SW 1271 (cell line): ENCODE data around the gene ERCC5.

Source experiments
- DNase-seq, 2 experiments: peaks; one replicate each; lab custom pipeline; 2025; lab: John Stamatoyannopoulos, UW

ERCC5 gene

DNA sequence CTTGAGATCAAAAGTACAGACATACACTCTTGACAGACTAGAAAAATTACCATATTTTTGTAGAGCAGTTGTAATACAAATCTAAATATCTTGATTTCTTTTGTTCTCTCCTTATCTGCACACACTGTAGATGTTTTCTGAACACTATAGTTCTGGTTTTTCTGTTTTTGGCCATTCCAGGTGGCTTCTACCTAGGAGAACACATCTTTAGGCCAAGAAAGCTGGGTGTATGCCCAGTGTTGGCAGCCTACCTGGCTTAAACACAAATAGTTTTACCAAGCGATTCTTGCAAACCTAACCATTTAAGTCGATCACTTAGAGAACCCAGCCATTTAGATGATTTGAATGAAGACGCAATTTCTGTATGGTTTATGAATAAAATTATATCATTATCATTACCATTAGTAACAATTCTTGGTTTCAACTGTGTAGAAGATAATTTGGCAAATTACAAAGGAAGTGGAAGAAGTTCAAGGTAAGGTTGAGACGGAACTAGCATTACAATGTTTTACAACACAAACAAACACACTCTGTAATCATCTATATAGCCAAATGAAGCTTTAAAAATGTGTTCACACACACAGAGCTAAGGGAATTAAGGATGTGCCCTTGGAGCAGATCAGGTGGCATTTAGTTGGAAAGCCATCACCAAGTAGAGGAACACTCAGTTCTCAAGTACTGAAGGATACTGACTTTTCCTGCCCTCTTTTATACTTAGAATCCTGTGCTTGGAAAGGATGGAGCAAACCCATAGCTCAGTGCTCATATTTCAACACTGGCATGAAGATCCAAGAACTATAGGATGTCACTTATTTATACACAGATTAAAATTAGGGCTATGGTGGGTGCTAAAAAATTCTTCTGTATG, 36.2 kb downstream of the ERCC5 start:
- no peak for DNase-seq

- no peak for DNase-seq
Measured at GRCh38 chr13:102892503-102892902, 46.7 kb downstream of the ERCC5 start.

- DNase-seq, result no peak
Measured at GRCh38 chr13:102897371-102898138, 51.7 kb downstream of the ERCC5 start.

- no peak for DNase-seq
Measured at GRCh38 chr13:102900193-102900608, 54.4 kb downstream of the ERCC5 start.

DNA sequence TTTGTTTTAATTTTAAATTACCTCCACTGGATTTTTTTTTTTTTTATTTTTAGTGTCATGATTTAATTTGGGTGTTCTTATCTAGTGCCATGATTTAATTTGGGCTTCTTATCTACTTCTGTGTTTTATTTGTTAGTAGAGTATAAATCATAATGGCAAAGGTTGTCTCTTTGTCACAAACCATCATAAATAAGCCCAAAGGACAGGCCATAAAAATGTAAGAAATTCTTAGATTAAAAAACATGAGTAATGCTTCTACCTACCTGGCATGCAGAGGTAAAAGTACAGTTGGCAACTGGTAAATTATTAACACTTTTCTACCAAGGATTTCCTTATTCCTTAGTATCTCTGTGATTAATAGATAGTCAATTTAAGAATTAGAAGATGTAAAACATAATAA, 55.2 kb downstream of the ERCC5 start:
- DNase-seq, result no peak

GRCh38 chr13:102901615-102902305, 55.9 kb downstream of the ERCC5 start:
- no peak for DNase-seq

DNA sequence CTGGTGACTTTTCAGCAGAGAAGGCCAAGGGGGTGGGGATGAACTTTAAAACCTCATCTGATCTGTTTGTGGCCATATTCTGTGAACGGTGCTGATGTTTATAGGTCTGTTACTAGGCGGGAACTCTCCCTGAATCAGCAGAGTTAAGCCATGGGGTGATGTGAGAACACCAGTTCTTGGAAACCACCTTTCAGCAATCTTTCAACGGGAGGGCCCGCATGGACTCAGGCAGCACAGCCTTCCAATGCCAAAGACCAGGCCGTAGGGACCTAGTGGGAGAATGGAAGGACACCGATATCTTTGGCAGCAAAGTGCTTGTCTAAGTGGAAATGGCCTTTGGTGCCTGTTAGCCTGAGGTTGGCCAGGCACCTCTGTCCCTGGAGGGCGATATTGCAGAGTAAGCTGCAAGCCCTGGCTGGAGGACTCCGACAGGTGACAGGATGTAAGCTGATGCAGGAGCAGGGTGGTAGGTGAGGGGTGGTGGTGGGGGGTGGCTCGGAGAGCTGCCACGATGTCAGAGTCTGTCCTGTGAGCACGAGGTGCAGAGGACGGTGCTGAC, 57.0 kb downstream of the ERCC5 start:
- no peak for DNase-seq

DNA sequence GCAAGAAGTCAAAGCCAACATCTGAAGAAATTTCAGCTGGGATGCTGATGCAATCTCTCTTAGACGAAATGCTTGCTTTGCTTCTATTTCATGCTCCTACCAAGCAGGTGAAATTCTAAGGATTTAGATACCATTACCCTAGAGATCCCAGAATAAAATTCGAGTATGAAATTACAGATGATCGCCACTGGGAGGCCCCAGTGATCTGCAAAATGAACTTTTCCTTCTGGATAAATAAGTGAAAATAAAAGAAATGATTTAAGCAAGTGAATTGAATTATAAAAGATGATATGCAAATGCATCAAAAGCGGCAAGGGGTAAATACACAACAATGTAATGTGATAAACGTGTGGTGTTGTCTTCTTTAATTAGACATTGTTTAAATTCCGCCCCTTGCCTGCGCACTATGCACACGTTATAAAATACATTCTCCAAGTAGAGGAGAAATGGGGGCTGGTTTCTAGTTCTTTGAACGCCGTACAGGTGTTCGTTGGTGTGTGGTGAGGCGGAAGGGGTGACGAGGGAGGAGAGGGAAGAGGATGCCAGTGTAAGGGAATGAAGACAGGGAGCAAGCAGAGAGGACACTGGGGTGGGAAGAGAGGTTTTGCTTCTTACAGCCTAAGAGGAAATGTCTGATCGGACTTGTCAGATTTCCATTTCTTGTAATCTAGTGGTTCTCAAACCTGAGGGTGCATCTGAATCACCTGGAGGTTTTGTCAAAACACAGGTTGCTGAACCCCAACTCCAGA, 58.0 kb downstream of the ERCC5 start:
- DNase-seq, result no peak

DNA sequence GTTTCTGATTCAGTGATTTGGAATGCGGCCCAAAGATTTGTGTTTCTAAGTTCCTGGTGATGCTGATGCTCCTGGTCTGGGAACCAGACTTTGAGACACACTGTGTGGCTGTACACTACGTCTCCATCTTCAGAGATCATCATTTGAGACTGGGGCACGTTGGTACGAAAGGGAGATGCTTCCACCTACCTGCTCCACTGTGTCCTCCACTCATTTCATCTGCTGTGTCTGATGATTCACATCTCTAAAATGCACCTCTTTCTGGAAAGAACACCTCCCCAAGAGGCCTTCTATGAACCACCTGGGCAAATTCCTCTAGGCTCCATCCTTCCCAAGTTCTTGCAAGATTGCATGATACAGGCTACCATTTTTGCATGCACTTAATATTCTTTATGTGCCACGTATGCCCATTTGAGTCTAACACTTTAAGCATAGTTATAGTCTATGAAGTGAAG, 58.6 kb downstream of the ERCC5 start:
- DNase-seq, result no peak

GRCh38 chr13:102905905-102906771, 60.3 kb downstream of the ERCC5 start:
- no peak for DNase-seq

GRCh38 chr13:102907016-102907756, 61.4 kb downstream of the ERCC5 start:
- DNase-seq, result no peak

DNA sequence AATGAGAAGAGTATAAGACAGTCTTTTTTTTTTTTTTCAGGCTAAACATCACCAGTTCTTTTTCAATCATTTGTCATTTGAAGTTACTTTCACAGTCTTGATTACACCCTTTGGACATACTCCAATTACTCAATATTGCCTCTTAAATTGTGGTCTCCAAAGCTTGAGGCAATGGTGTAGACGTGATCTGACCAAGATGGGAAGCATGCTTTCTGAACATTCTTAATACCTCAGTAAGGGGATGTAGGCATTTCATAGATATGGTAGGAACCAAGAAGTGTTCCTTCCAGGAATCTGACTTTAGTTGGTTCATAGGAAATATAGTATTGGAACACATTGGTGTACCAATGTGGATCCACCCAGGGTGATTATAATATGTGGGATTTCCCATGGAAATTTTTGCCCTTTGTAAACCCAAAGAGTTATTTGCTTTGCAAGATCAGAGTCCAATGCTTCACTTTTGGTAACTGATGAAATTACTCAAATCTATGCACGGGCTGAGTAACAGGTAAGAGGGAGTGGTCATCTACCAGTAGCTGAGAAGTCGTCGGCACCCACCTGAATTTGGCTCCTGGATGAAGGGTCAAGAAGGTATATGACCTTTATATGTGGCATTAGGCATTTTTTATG, 62.2 kb downstream of the ERCC5 start:
- no peak for DNase-seq

DNA sequence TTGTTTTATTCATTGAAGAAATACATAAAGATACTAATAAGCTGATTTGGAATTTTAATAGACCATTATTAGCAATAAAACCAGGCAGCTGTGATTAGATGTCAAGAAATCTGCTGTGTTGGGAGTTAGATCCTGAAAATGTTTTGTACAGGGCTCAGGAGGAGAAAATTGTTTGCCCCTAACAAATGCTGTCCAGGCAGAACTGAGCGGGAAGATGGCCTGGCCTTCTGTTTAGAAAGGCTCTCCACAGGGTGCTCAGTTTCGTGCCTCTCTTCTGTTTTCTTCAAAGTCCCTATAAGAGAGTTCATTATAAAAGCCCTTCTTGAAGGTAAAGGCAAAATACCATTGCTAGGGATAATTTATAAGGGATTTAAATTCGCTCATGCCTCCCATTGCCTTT, 64.1 kb downstream of the ERCC5 start:
- DNase-seq, result no peak

DNA sequence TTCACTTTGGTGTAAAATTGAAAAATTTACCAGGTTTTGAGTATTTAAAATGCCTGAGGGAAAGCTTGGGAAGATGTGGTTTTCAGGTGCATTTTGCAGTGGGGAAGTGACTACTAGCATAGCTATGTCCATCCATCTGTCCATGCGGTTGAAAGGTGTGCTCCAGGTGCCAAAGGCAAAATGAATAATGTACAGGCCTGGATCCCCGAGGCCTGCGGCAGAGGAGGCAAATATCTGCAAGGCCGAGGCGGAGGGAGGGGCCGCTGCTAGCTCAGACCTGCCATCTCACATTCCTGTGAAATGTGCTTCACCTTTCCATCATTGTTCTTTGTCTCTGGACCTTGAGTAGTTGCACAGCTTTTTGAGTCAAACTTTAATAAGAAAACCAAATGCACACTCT, 65.5 kb downstream of the ERCC5 start:
- DNase-seq, result no peak

GRCh38 chr13:102912599-102912998, 66.8 kb downstream of the ERCC5 start:
- DNase-seq, result no peak

DNA sequence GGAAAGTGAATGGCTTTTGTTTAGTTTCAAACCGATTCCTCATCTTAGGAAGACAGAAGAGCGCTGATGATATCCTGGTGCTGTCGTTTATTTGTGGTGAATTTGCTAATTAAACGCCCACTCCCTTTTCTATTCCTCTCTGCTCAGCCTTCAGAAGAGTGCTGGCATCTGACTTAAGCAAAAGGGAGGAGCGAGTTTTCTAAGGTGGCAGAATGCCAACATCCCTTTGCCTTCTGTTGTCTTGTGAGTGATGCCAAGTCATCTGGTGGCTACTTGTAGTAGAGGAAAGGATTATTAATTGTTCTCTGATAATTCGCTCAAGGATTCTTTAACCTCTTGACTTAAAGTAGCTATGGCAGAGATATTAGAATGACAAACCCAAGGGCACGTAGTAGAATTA, 68.1 kb downstream of the ERCC5 start:
- DNase-seq, result no peak

- no peak for DNase-seq
Measured at GRCh38 chr13:102914339-102914930, 68.6 kb downstream of the ERCC5 start.

- DNase-seq, result no peak
Measured at GRCh38 chr13:102915393-102915930, 69.6 kb downstream of the ERCC5 start.

DNA sequence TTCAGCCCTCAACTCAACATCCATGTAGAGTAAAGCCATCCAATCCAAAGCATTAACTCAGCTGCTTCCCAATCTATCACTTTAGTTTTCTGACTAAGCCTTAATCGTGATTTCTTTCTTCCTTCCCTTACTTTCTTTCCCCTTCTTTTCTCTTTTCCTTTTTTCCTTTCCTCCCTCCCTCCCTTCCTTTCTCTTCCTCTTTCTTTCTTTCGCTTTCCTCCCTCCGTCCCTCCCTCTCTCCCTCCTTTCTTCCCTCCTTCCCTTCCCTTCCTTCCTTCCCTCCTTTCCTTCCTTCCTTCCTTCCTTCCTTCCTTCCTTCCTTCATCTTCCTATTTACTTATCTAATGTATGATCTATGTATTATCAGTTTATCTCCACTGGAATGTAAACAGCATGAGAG, 71.2 kb downstream of the ERCC5 start:
- DNase-seq, result no peak
